Hepatocyte (in vitro differentiated cells): Measurements from ENCODE around the gene MEIKIN.

Source experiments
- EZH2 ChIP-seq: fragments of 200-600 bp; sonication (generic); IDR thresholded peaks from 2 replicates; pipeline ENCODE4 v1.6.1; 2016; ENCODE audit warnings: antibody characterized with exemption, mild to moderate bottlenecking, borderline replicate concordance
- TF ChIP-seq, protein P1 (sequence below): fragments of 200-600 bp; sonication (generic); IDR thresholded peaks from 2 replicates; pipeline ENCODE4 v1.5.1; 2016; ENCODE audit warnings: antibody characterized with exemption, mild to moderate bottlenecking; ENCODE audit not compliant: poor library complexity

GRCh38 chr5:131974622-131974955 is 29.1 kb upstream of the MEIKIN start:
- TF ChIP-seq, protein P1, sequence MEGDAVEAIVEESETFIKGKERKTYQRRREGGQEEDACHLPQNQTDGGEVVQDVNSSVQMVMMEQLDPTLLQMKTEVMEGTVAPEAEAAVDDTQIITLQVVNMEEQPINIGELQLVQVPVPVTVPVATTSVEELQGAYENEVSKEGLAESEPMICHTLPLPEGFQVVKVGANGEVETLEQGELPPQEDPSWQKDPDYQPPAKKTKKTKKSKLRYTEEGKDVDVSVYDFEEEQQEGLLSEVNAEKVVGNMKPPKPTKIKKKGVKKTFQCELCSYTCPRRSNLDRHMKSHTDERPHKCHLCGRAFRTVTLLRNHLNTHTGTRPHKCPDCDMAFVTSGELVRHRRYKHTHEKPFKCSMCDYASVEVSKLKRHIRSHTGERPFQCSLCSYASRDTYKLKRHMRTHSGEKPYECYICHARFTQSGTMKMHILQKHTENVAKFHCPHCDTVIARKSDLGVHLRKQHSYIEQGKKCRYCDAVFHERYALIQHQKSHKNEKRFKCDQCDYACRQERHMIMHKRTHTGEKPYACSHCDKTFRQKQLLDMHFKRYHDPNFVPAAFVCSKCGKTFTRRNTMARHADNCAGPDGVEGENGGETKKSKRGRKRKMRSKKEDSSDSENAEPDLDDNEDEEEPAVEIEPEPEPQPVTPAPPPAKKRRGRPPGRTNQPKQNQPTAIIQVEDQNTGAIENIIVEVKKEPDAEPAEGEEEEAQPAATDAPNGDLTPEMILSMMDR: no peak
- no peak for TF ChIP-seq EZH2
